GM06990 (cell line): ENCODE measurements around the gene HMGN1.

ENCODE experiments used
- DNase-seq: peaks from one replicate; pipeline ENCODE4 v3.0.0-alpha.2; 2011; ENCODE audit not compliant: insufficient read length; ENCODE audit errors: extremely low read depth
- H3K27me3 ChIP-seq: replicated peaks from 2 replicates; pipeline ENCODE4 v1.6.0; 2011; ENCODE audit warnings: low read length; ENCODE audit not compliant: control insufficient read depth, insufficient read depth
- H3K36me3 ChIP-seq: 2 replicates; pipeline ENCODE4 v1.5.1; 2011; ENCODE audit warnings: low read length; ENCODE audit not compliant: control insufficient read depth, insufficient read depth
- H3K4me3 ChIP-seq: replicated peaks from 2 replicates; pipeline ENCODE4 v1.5.1; 2011; ENCODE audit warnings: low read depth, mild to moderate bottlenecking, control low read depth, low read length
- TF ChIP-seq, protein P1 (sequence below): IDR thresholded peaks from 2 replicates; pipeline ENCODE4 v1.5.1; 2011; ENCODE audit warnings: low read length, control low read depth, mild to moderate bottlenecking, inconsistent platforms; ENCODE audit not compliant: insufficient read depth, poor library complexity, severe bottlenecking

Gene HMGN1

DNA sequence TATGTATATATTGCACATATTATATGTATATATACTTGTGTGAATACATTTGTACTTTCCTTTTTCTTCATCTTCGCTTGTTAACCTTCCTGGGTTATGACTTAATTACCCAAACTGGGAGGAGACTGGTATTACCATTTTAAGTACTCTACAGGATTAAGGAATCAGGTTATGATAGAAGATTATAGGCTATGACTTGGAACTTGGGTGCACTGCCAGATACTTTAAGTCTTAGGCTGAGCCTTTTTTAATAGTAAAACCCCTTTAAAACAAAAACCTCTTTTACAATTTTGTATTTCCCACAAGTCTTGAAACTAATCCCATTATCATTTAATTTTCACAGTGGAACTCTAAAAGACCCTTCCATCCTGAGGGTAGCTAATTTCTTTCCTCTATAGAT lies 41.4 kb downstream of the HMGN1 start:
- no peak for DNase-seq
- TF ChIP-seq, protein P1, sequence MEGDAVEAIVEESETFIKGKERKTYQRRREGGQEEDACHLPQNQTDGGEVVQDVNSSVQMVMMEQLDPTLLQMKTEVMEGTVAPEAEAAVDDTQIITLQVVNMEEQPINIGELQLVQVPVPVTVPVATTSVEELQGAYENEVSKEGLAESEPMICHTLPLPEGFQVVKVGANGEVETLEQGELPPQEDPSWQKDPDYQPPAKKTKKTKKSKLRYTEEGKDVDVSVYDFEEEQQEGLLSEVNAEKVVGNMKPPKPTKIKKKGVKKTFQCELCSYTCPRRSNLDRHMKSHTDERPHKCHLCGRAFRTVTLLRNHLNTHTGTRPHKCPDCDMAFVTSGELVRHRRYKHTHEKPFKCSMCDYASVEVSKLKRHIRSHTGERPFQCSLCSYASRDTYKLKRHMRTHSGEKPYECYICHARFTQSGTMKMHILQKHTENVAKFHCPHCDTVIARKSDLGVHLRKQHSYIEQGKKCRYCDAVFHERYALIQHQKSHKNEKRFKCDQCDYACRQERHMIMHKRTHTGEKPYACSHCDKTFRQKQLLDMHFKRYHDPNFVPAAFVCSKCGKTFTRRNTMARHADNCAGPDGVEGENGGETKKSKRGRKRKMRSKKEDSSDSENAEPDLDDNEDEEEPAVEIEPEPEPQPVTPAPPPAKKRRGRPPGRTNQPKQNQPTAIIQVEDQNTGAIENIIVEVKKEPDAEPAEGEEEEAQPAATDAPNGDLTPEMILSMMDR = no peak
- H3K36me3 ChIP-seq = no peaks in the 10 kb centered on the region; the same call in none of the 2 replicates
- H3K27me3 ChIP-seq = no peaks in the 10 kb centered on the region
- H3K4me3 ChIP-seq = no peak overlapping the region

DNA sequence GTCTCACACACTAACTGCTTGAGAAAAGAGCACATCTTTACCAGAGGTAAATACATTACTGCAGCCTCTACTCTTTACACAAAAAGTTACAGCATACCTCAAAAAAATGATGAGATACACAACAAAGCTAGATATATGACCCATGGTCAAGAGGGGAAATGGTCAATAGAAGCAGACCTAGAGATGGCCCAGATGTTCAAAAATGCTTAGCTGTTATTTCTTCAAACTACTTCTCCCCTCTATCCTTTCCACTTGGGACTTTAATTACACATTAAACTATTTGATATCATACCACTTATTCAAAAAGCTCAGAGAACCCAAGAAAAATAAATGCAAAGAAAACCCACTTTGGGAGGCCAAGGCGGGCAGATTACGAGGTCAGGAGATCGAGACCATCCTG lies 48.3 kb downstream of the HMGN1 start:
- H3K36me3 ChIP-seq = no peaks in the 10 kb centered on the region; the same call in 1 of the 2 replicates
- TF ChIP-seq, protein P1 = no peak
- no peak for DNase-seq
- no peaks in the 10 kb centered on the region for H3K27me3 ChIP-seq
- no peak overlapping the region for H3K4me3 ChIP-seq

GRCh38 chr21:39296891-39297290 lies 52.0 kb downstream of the HMGN1 start:
- Histone ChIP-seq H3K27me3 (no peaks in the 10 kb centered on the region), H3K4me3 (no peak overlapping the region), H3K36me3 (no peaks in the 10 kb centered on the region; the same call in none of the 2 replicates)
- no peak for DNase-seq
- TF ChIP-seq, protein P1 = no peak
